DOHH2 (cell line): ENCODE data around the gene RAPGEF5.

Source experiments
- H3F3A ChIP-seq: fragments of 200-600 bp; sonication (generic), shearing (Covaris generic); 2 replicates; pipeline ENCODE4 v1.6.0; 2016; ENCODE audit warnings: antibody characterized with exemption, mild to moderate bottlenecking; ENCODE audit not compliant: control insufficient read depth, insufficient read depth
- H3K27ac ChIP-seq: fragments of 200-600 bp; sonication (generic); 2 replicates; pipeline ENCODE4 v1.5.1; 2014; ENCODE audit warnings: low read depth, mild to moderate bottlenecking, low read length, moderate library complexity
- H3K27me3 ChIP-seq: fragments of 200-600 bp; sonication (generic); 2 replicates; pipeline ENCODE4 v1.6.1; 2014; ENCODE audit warnings: mild to moderate bottlenecking, low read length, mixed read lengths; ENCODE audit not compliant: control insufficient read depth
- H3K36me3 ChIP-seq: fragments of 200-600 bp; sonication (generic); 2 replicates; pipeline ENCODE4 v1.6.1; 2014; ENCODE audit warnings: mild to moderate bottlenecking, low read length, moderate library complexity, mixed read lengths; ENCODE audit not compliant: control insufficient read depth
- H3K4me1 ChIP-seq: fragments of 200-600 bp; sonication (generic); 2 replicates; pipeline ENCODE4 v1.6.1; 2014; ENCODE audit warnings: mild to moderate bottlenecking, low read length, mixed read lengths; ENCODE audit not compliant: control insufficient read depth
- H3K4me2 ChIP-seq: fragments of 200-600 bp; sonication (generic); 2 replicates; pipeline ENCODE4 v1.6.0; 2014; ENCODE audit warnings: mild to moderate bottlenecking, low read length, moderate library complexity
- H3K4me3 ChIP-seq: fragments of 200-600 bp; sonication (generic); 2 replicates; pipeline ENCODE4 v1.5.1; 2014; ENCODE audit warnings: mild to moderate bottlenecking, low read length, mixed read lengths
- H3K79me2 ChIP-seq: fragments of 200-600 bp; sonication (generic); 2 replicates; pipeline ENCODE4 v1.6.1; 2014; ENCODE audit warnings: mild to moderate bottlenecking, low read length, mixed read lengths; ENCODE audit not compliant: control insufficient read depth
- H3K9me2 ChIP-seq: fragments of 200-600 bp; sonication (generic); replicated peaks from 2 replicates; pipeline ENCODE4 v1.6.1; 2014; ENCODE audit warnings: mild to moderate bottlenecking, low read length, mixed read lengths; ENCODE audit not compliant: control insufficient read depth
- H3K9me3 ChIP-seq: fragments of 200-600 bp; sonication (generic); 2 replicates; pipeline ENCODE4 v1.6.1; 2014; ENCODE audit warnings: antibody characterized with exemption, low read length, mixed read lengths; ENCODE audit not compliant: control insufficient read depth, insufficient read depth
- H4K20me1 ChIP-seq: fragments of 200-600 bp; sonication (generic); 2 replicates; pipeline ENCODE4 v1.6.0; 2014; ENCODE audit warnings: low read depth, mild to moderate bottlenecking, antibody characterized with exemption, low read length, moderate library complexity; ENCODE audit not compliant: control insufficient read depth, insufficient read depth
- CTCF ChIP-seq: fragments of 200-600 bp; sonication (generic); IDR thresholded peaks from one replicate; pipeline ENCODE4 v1.5.1; 2014; ENCODE audit warnings: antibody characterized with exemption, mild to moderate bottlenecking, low read depth, low read length; ENCODE audit not compliant: poor library complexity, severe bottlenecking
- EZH2phosphoT487 ChIP-seq: fragments of 200-600 bp; sonication (generic); IDR thresholded peaks from 2 replicates; pipeline ENCODE4 v1.6.1; 2017; ENCODE audit warnings: borderline replicate concordance, mild to moderate bottlenecking, antibody characterized with exemption, low read length, moderate library complexity, mixed read lengths

The RAPGEF5 gene

GRCh38 chr7:22179442-22179879 lies 177.5 kb downstream of the RAPGEF5 start:
- peaks cover 36% of the 10 kb centered on the region for H3F3A ChIP-seq
- H3K4me3 ChIP-seq, result no peak overlapping the region
- no peaks in the 10 kb centered on the region for H3K9me2 ChIP-seq
- H3K27ac ChIP-seq, result no peak overlapping the region
- H3K4me2 ChIP-seq, result no peak overlapping the region
- peaks cover 48% of the 10 kb centered on the region for H3K79me2 ChIP-seq
- H3K4me1 ChIP-seq, result peaks cover 7% of the 10 kb centered on the region; the same call in 1 of the 2 replicates
- H3K9me3 ChIP-seq, result no peaks in the 10 kb centered on the region
- TF ChIP-seq EZH2phosphoT487, result no peak
- no peak for TF ChIP-seq CTCF
- H3K36me3 ChIP-seq, result peaks cover 97% of the 10 kb centered on the region
- H3K27me3 ChIP-seq, result no peaks in the 10 kb centered on the region
- H4K20me1 ChIP-seq, result peaks cover 3% of the 10 kb centered on the region; the same call in 1 of the 2 replicates

- no peak for TF ChIP-seq EZH2phosphoT487
- Histone ChIP-seq H3K4me1 (peaks cover 8% of the 10 kb centered on the region; the same call in 1 of the 2 replicates), H3K4me2 (no peak overlapping the region), H3K4me3 (no peak overlapping the region), H3K9me3 (no peaks in the 10 kb centered on the region), H3K9me2 (no peaks in the 10 kb centered on the region), H4K20me1 (peaks cover 3% of the 10 kb centered on the region; the same call in 1 of the 2 replicates), H3F3A (peaks cover 33% of the 10 kb centered on the region), H3K79me2 (peaks cover 46% of the 10 kb centered on the region), H3K27ac (no peak overlapping the region), H3K36me3 (peaks cover 95% of the 10 kb centered on the region), H3K27me3 (no peaks in the 10 kb centered on the region)
Measured at GRCh38 chr7:22178735-22179134, 178.2 kb downstream of the RAPGEF5 start.

GRCh38 chr7:22176791-22177412 lies 180.1 kb downstream of the RAPGEF5 start:
- no peaks in the 10 kb centered on the region for H3K9me2 ChIP-seq
- H3K9me3 ChIP-seq, result no peaks in the 10 kb centered on the region
- H3K4me1 ChIP-seq, result peaks cover 8% of the 10 kb centered on the region; the same call in 1 of the 2 replicates
- H3K4me3 ChIP-seq, result no peak overlapping the region
- no peaks in the 10 kb centered on the region for H3K27me3 ChIP-seq
- peaks cover 37% of the 10 kb centered on the region for H3K79me2 ChIP-seq
- peaks cover 93% of the 10 kb centered on the region for H3K36me3 ChIP-seq
- no peak overlapping the region for H3K4me2 ChIP-seq
- H3F3A ChIP-seq, result peaks cover 31% of the 10 kb centered on the region
- no peak for TF ChIP-seq CTCF
- no peak for TF ChIP-seq EZH2phosphoT487
- H3K27ac ChIP-seq, result no peak overlapping the region
- H4K20me1 ChIP-seq, result no peaks in the 10 kb centered on the region; the same call in 1 of the 2 replicates

GRCh38 chr7:22174574-22174953 lies 182.4 kb downstream of the RAPGEF5 start:
- Histone ChIP-seq H3K27me3 (no peaks in the 10 kb centered on the region), H4K20me1 (no peaks in the 10 kb centered on the region), H3K9me2 (no peaks in the 10 kb centered on the region), H3K9me3 (no peaks in the 10 kb centered on the region), H3K4me2 (no peak overlapping the region), H3K79me2 (peaks cover 29% of the 10 kb centered on the region), H3K36me3 (peaks cover 87% of the 10 kb centered on the region), H3F3A (peaks cover 34% of the 10 kb centered on the region), H3K4me3 (no peak overlapping the region), H3K27ac (no peak overlapping the region), H3K4me1 (peaks cover 8% of the 10 kb centered on the region; the same call in 1 of the 2 replicates)
- TF ChIP-seq CTCF, result no peak
- TF ChIP-seq EZH2phosphoT487, result no peak
